HG02610 (cell line): ENCODE data around the gene BAHD1.

ENCODE experiments used
- ATAC-seq: cut with Tn5 transposase; IDR thresholded peaks from one replicate; pipeline ENCODE4 v1.9.1; 2021; ENCODE audit warnings: mild to moderate bottlenecking, moderate library complexity; ENCODE audit not compliant: unreplicated experiment

Gene BAHD1

DNA sequence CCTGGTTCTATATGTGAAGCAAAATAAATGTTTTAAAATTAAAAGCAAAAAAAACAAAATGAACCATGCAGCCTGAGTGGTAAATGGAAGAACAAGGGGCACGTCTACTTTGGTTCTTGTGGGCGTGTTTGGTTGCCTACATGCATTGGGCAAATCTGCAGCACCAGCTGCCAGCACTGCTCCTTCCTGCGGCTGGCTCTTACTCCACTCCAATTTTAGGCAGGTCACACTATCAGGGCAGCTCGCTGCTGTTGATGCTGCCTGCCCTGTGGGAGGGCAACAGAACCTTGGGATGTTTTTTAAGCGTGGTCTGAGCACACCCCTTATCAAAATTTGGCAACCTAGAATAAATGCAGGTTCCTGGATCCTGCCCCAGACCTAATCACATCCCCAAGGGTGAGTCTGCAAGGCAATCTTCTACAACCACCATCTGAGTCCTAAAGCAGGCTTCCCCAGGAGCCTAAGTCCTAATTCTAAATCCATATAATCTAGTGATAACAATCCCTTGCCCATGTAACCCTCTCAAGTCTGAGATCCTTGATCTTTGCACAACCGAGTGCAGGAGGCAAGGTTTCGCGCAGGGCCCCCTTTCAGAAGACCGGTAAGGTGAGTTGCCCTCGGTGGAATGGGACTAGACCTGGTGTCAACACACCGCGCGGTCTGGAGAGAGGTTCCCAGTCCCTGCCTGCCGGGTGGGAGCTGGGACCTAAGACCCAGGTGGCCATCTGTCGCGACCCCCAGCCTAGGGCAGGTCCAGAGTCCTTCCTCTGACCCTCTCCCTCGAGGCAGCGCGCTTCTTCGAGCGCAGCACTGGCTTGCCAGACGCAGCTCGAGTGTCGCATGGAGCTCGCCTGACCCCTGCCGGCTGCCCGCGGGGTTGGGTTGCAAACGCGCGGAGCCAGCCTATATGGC lies 19.3 kb upstream of the BAHD1 start:
- peak; percentile 81 for ATAC-seq

- ATAC-seq: no peak
Observed at GRCh38 chr15:40424483-40425115, 16.2 kb upstream of the BAHD1 start.

GRCh38 chr15:40425681-40426080 lies 15.1 kb upstream of the BAHD1 start:
- no peak for ATAC-seq

DNA sequence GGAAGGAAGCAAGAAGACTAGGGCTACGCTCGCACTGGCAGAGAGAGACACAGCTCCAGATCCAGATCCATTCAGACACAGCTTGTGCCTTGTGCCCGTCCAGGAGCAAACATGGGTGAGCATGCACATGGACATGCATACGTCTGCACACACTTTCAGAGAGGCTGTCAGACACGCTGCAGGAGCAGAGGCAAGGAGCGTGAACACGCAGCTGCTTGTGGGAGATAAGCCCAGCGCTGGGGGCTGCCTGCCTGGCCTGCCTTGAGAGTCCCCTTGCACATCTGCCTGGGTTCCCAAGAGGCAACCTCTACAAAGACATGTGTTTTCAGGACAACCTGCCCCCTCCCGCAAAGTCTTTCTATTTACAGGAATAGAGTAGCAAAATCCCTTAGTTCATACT lies 13.6 kb upstream of the BAHD1 start:
- ATAC-seq: no peak

GRCh38 chr15:40428185-40428584 lies 12.6 kb upstream of the BAHD1 start:
- ATAC-seq: no peak

DNA sequence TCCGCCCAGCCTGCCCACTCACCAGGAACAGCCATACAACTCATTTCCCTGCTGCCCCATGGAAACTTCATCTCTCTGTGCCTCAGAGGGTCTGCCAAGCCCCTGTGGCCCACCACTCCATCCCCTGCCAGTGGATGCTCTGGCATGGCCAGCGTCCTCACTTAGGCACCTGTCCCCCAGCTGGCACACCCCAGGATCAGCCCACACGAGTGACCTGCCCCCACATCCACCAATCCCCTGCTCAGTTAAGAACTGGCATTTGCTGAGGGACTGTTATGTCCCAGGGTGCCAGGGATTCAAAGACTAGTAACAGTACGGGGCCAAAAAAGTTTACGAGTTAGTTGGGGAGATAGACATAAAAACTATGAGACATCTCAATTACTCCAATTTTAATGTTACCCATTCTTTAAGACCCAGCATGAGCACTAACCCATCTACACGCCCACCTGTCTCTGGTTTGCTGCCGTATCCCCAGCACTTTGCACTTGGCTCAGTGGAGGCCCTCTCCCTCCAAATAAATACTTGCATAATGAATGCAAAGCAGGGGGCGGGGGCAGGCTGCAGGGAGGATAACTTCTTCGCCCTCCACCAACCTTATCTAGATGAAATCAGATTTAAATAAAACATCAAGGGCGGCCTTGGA lies 11.6 kb upstream of the BAHD1 start:
- no peak for ATAC-seq

DNA sequence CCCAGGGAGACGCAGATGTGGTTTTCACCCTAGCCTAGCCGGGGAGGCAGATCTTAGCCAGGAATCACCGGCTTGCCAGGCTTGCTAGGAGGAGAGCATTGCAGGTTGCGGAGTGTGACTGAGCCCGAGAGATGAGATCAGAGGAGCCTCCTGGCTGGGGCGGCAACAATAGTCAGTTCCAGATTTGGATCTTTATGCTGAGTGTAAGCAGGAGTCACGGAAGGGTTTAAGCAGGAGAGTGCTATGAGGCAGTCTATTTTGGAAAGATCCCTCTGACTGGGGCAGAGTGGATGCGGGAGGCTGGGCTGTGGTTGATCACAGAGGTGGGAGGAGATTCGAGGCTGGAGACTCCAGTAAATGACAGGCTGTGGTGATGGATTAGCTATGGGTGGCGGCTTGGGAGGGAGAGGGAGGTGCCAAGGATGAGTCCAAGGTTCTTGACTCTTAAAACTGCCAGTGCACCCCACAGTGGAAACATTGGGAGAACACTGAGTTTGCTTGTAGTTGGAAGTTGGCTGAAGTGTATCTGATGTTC lies 10.4 kb upstream of the BAHD1 start:
- ATAC-seq: no peak

- no peak for ATAC-seq
Observed at GRCh38 chr15:40435023-40435709, 5.6 kb upstream of the BAHD1 start.

GRCh38 chr15:40435710-40436089 lies 5.1 kb upstream of the BAHD1 start:
- ATAC-seq: no peak

- no peak for ATAC-seq
Observed at GRCh38 chr15:40436116-40436891, 4.4 kb upstream of the BAHD1 start.

GRCh38 chr15:40436892-40437751 lies 3.6 kb upstream of the BAHD1 start:
- ATAC-seq: no peak

GRCh38 chr15:40437752-40438687 lies 2.7 kb upstream of the BAHD1 start:
- no peak for ATAC-seq

DNA sequence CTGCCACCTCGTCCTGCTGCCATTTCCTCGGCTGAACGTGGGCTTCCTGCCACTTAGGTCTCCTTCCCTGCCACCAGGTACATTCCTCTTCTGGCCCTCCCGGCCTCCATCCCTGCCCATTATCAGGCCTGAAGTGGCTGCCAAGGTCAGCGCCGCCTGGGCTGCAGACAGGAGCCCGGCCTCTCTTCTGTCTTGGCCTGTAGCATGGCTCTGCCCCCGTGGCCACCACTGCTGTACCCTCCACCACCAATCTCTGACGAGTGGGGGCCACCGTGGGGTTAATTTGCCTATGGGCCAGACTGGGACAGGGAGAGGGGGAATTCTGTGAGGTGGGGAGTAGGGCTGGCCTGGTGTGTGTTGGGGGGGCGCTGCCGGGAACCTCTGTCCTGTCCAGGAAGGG lies 2.0 kb upstream of the BAHD1 start:
- no peak for ATAC-seq

- ATAC-seq: no peak
Observed at GRCh38 chr15:40439461-40439959, 1.2 kb upstream of the BAHD1 start.

- no peak for ATAC-seq
Observed at GRCh38 chr15:40439960-40440742, 602 bp upstream of the BAHD1 start.

DNA sequence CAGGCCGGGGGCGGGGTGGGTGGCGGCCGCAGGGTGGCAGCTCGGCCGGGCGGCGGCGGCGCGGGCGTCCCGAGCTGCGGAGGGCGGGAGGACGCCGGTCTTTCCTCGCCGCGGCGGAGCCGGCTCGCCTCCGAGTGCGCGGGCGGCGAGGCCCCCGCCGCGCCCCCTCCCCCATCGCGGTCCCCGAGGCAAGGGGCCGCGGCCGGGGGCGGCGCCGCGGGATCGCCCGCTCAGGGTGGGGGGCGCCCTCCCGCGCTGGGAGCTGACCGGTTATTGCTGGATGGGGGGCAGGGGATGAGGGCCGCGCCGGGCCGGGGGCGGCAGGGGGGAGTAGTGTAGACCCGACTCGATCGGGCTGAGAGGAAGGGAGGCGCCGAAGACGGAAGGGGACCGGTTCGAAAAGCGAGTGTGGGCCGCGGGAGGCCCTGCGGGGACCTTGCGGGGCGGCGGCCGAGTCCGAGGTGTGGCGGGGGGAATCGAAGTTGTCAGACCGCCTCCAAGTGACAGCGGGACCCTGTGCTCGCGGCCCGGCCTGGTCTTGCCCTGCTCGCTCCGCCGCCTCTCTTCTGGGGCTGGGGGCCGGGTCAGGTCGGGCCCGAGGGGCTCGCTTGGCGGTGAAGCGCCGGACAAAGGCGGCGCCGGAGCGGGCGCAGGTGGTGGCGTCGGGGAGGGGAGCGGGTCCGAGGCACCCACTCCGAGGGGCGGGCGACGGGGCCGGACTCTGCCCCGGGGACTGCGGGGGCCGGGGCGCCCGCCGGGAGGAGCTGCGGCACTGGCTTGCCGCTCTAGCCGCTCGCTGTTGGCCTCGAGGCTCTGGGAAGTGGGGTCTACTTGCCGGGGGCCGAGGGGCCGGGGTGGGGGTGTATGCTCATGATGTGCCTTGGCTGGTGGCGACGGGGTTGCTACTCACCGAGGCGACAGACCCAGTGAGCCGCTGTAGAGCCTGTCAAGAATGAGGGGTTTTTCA lies 1.1 kb downstream of the BAHD1 start:
- no peak for ATAC-seq
